Ammon's horn (tissue), 1 donor: Measurements from ENCODE around the gene CALHM5.
A peak's percentile ranks its signal among the peaks of the same experiment; 100 is the strongest.

ENCODE experiments used
- DNase-seq: peaks from one replicate; pipeline ENCODE4 v3.0.0-alpha.2; 2016; ENCODE audit warnings: low spot score

Gene CALHM5

GRCh38 chr6:116508527-116508926 is 2.9 kb upstream of the CALHM5 start:
- DNase-seq: no peak

- DNase-seq: no peak
Measured at GRCh38 chr6:116512111-116512559, 696 bp downstream of the CALHM5 start.

- no peak for DNase-seq
Measured at GRCh38 chr6:116512734-116513133, 1.3 kb downstream of the CALHM5 start.

- no peak for DNase-seq
Measured at GRCh38 chr6:116513224-116513875, 1.9 kb downstream of the CALHM5 start.

- no peak for DNase-seq
Measured at GRCh38 chr6:116514111-116514510, 2.7 kb downstream of the CALHM5 start.

- DNase-seq: no peak
Measured at GRCh38 chr6:116515141-116515540, 3.7 kb downstream of the CALHM5 start.

- DNase-seq: no peak
Measured at GRCh38 chr6:116518621-116519368, 7.4 kb downstream of the CALHM5 start.

GRCh38 chr6:116522896-116523295 is 11.5 kb downstream of the CALHM5 start:
- DNase-seq: no peak

GRCh38 chr6:116524236-116524635 is 12.8 kb downstream of the CALHM5 start:
- DNase-seq: no peak

GRCh38 chr6:116528133-116528532 is 16.7 kb downstream of the CALHM5 start:
- no peak for DNase-seq

GRCh38 chr6:116528780-116529179 is 17.3 kb downstream of the CALHM5 start:
- DNase-seq: no peak

GRCh38 chr6:116529466-116530290 is 18.2 kb downstream of the CALHM5 start:
- DNase-seq: no peak

GRCh38 chr6:116530436-116530835 is 19.0 kb downstream of the CALHM5 start:
- DNase-seq: no peak

GRCh38 chr6:116531675-116532570 is 20.5 kb downstream of the CALHM5 start:
- peak; percentile 76 for DNase-seq

- no peak for DNase-seq
Measured at GRCh38 chr6:116533233-116533957, 22.0 kb downstream of the CALHM5 start.

- no peak for DNase-seq
Measured at GRCh38 chr6:116535109-116535508, 23.7 kb downstream of the CALHM5 start.

GRCh38 chr6:116536216-116536621 is 24.8 kb downstream of the CALHM5 start:
- peak; percentile 62 for DNase-seq

GRCh38 chr6:116542426-116542825 is 31.0 kb downstream of the CALHM5 start:
- no peak for DNase-seq

- no peak for DNase-seq
Measured at GRCh38 chr6:116543149-116543548, 31.7 kb downstream of the CALHM5 start.

- DNase-seq: no peak
Measured at GRCh38 chr6:116545651-116546050, 34.2 kb downstream of the CALHM5 start, which contains the start of gene TRAPPC3L. TSS of gene TRAPPC3L (minus strand) at chr6:116545684. CDS start at chr6:116545514, 170 bp downstream.

- no peak for DNase-seq
Measured at GRCh38 chr6:116547358-116547757, 35.9 kb downstream of the CALHM5 start.
